ENCODE data around the gene UNC13B.

The UNC13B gene

GRCh38 chr9:35254984-35255857 lies 93.4 kb downstream of the UNC13B start:
- POLR2A ChIA-PET = no interaction called here
- CTCF ChIA-PET = no interaction called here
- no peak for DNase-seq (ENCODE audit: extremely low spot score)
- TF ChIP-seq SP1 (IDR thresholded peaks at IDR 0.05) = no peak
- TF ChIP-seq FOXK2 (IDR thresholded peaks at IDR 0.05) = no peak
- TF ChIP-seq SUZ12 (IDR thresholded peaks at IDR 0.05) = no peak
- TF ChIP-seq BHLHE40 (IDR thresholded peaks at IDR 0.05; ENCODE audit: borderline replicate concordance) = no peak
- no peak for TF ChIP-seq ARNT (IDR thresholded peaks at IDR 0.05)
- TF ChIP-seq TARDBP (IDR thresholded peaks at IDR 0.05) = no peak
- no peak for TF ChIP-seq FOXM1 (IDR thresholded peaks at IDR 0.05; ENCODE audit: borderline replicate concordance)
- no peak for TF ChIP-seq ELF4 (IDR thresholded peaks at IDR 0.05)
- TF ChIP-seq FOXA1 (IDR thresholded peaks at IDR 0.05) = no peak
- TF ChIP-seq NFRKB (IDR thresholded peaks at IDR 0.05) = no peak
- no peak for TF ChIP-seq LEF1 (IDR thresholded peaks at IDR 0.05; ENCODE audit: borderline replicate concordance)
- no peak for TF ChIP-seq ZNF384 (IDR thresholded peaks at IDR 0.05)

GRCh38 chr9:35257986-35258659 lies 96.3 kb downstream of the UNC13B start:
- CTCF ChIA-PET = no interaction called here
- no peak for DNase-seq (ENCODE audit: extremely low spot score)
- POLR2A ChIA-PET = no interaction called here
- TF ChIP-seq FOXA1 (IDR thresholded peaks at IDR 0.05) (no peak), SUZ12 (IDR thresholded peaks at IDR 0.05) (no peak), SP1 (IDR thresholded peaks at IDR 0.05) (no peak), ZNF384 (IDR thresholded peaks at IDR 0.05) (no peak), NFRKB (IDR thresholded peaks at IDR 0.05) (no peak), PKNOX1 (IDR thresholded peaks at IDR 0.05) (no peak)

GRCh38 chr9:35258660-35259474 lies 97.1 kb downstream of the UNC13B start:
- POLR2A ChIA-PET = no interaction called here
- DNase-seq (ENCODE audit: extremely low spot score) = peak; percentile 45
- CTCF ChIA-PET = interaction anchor here (0.7 to 0.8 kb wide), 3 partner anchors 142 to 252 kb away, joined by 3 to 5 read pairs (median 4); a partner anchor contains a TSS
- TF ChIP-seq FOXK2 (IDR thresholded peaks at IDR 0.05) (no peak), ZNF384 (IDR thresholded peaks at IDR 0.05) (no peak), LEF1 (IDR thresholded peaks at IDR 0.05; ENCODE audit: borderline replicate concordance) (no peak), PKNOX1 (IDR thresholded peaks at IDR 0.05) (no peak), SUZ12 (IDR thresholded peaks at IDR 0.05) (no peak), FOXA1 (IDR thresholded peaks at IDR 0.05) (no peak), L3MBTL2 (conservative IDR thresholded peaks at IDR 0.05) (no peak), NFRKB (IDR thresholded peaks at IDR 0.05) (no peak), BHLHE40 (IDR thresholded peaks at IDR 0.05; ENCODE audit: borderline replicate concordance) (no peak), ARNT (IDR thresholded peaks at IDR 0.05) (no peak), SP1 (IDR thresholded peaks at IDR 0.05) (no peak), HDGF (IDR thresholded peaks at IDR 0.05; ENCODE audit: borderline replicate concordance) (no peak), TARDBP (IDR thresholded peaks at IDR 0.05) (no peak), FOXM1 (IDR thresholded peaks at IDR 0.05; ENCODE audit: borderline replicate concordance) (no peak)

DNA sequence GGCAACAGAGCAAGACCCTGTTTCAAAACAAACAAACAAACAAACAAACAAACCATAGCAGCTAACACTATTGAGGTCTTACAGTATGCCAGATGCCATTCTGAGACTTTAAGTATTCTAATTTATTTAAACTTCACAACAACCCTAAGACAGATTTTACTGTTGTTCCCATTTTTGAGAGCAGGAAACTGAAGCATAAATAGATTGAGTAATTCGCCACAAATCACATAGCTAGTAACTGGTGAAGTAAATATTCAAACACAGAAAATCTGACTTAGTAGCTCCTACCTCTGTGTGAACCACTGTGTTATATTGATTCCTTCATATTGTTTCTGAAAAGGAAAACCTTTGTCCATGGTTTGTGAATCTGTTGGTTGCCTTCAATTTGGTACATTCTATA lies 98.4 kb downstream of the UNC13B start:
- no peak for TF ChIP-seq ZNF384 (IDR thresholded peaks at IDR 0.05)
- no peak for TF ChIP-seq ARNT (IDR thresholded peaks at IDR 0.05)
- no peak for TF ChIP-seq SP1 (IDR thresholded peaks at IDR 0.05)
- TF ChIP-seq FOXA1 (IDR thresholded peaks at IDR 0.05) = no peak
- no peak for TF ChIP-seq TARDBP (IDR thresholded peaks at IDR 0.05)
- no peak for TF ChIP-seq ELF4 (IDR thresholded peaks at IDR 0.05)
- no peak for TF ChIP-seq LEF1 (IDR thresholded peaks at IDR 0.05; ENCODE audit: borderline replicate concordance)
- no peak for TF ChIP-seq FOXK2 (IDR thresholded peaks at IDR 0.05)
- TF ChIP-seq CTBP1 (IDR thresholded peaks at IDR 0.05; ENCODE audit: borderline replicate concordance) = no peak
- DNase-seq (ENCODE audit: extremely low spot score) = no peak
- POLR2A ChIA-PET = no interaction called here
- CTCF ChIA-PET = interaction anchor here (0.6 kb wide), 1 partner anchor 353 kb away, joined by 4 read pairs; no protein-coding TSS in a partner anchor

- ChIA-PET POLR2A (no interaction called here), CTCF (interaction anchor here (0.7 kb wide), 1 partner anchor 126 kb away, joined by 6 read pairs; no protein-coding TSS in a partner anchor)
- TF ChIP-seq TARDBP (IDR thresholded peaks at IDR 0.05) (no peak), LEF1 (IDR thresholded peaks at IDR 0.05; ENCODE audit: borderline replicate concordance) (no peak), ARNT (IDR thresholded peaks at IDR 0.05) (no peak), ZNF384 (IDR thresholded peaks at IDR 0.05) (no peak), CTBP1 (IDR thresholded peaks at IDR 0.05; ENCODE audit: borderline replicate concordance) (no peak), SUZ12 (IDR thresholded peaks at IDR 0.05) (no peak), FOXK2 (IDR thresholded peaks at IDR 0.05) (no peak), HDGF (IDR thresholded peaks at IDR 0.05; ENCODE audit: borderline replicate concordance) (no peak), FOXM1 (IDR thresholded peaks at IDR 0.05; ENCODE audit: borderline replicate concordance) (no peak), SP1 (IDR thresholded peaks at IDR 0.05) (no peak), NFRKB (IDR thresholded peaks at IDR 0.05) (no peak)
- DNase-seq (ENCODE audit: extremely low spot score) = no peak
These were observed 100.3 kb downstream of the UNC13B start for GRCh38 chr9:35262064-35262463.

DNA sequence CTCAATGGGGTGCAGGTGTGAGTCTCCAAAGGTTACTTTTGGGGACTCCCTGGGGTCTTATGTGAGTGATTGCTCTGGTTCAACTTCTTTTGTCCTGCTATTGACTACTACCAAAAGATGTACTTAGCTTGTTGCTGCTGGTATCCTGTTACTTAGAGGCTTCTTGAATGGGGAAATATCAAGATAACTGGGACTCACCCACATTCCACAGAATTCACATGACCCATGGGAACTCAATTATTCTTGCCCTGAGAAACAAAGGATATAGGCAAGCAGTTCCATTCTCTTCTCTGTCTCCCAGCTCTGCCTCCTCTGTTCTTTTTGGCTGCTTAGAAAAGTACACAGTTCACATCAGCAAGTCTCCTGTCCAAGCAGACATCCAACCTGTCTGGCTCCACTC lies 105.9 kb downstream of the UNC13B start:
- DNase-seq (ENCODE audit: extremely low spot score) = no peak
- CTCF ChIA-PET = no interaction called here
- POLR2A ChIA-PET = no interaction called here
- TF ChIP-seq PKNOX1 (IDR thresholded peaks at IDR 0.05) (no peak), SP1 (IDR thresholded peaks at IDR 0.05) (no peak), FOXA1 (IDR thresholded peaks at IDR 0.05) (no peak), TARDBP (IDR thresholded peaks at IDR 0.05) (no peak), ARNT (IDR thresholded peaks at IDR 0.05) (no peak), L3MBTL2 (conservative IDR thresholded peaks at IDR 0.05) (no peak), ELF4 (IDR thresholded peaks at IDR 0.05) (no peak), FOXK2 (IDR thresholded peaks at IDR 0.05) (no peak)
